Testis (tissue), 3 donors: ENCODE data around the gene WNT9B. TPM values are rescaled to one million over a fixed set of nuclear protein-coding genes. Genes with fewer than 3 reads are reported as not detected.

ENCODE experiments used
- DNase-seq: peaks from one replicate; pipeline ENCODE4 v3.0.0-alpha.2; 2019
- H3K27ac ChIP-seq, 2 donors: fragments of 200-600 bp; sonication (generic); one replicate each; pipeline ENCODE4 v1.5.1; 2019
- H3K27me3 ChIP-seq: fragments of 200-600 bp; sonication (generic); one replicate; pipeline ENCODE4 v1.5.1; 2019
- H3K36me3 ChIP-seq: fragments of 200-600 bp; sonication (generic); one replicate; pipeline ENCODE4 v1.5.1; 2017; ENCODE audit warnings: low read depth; ENCODE audit errors: missing control alignments
- H3K4me1 ChIP-seq: fragments of 200-600 bp; sonication (generic); one replicate; pipeline ENCODE4 v1.5.1; 2019
- H3K4me3 ChIP-seq, 2 donors: fragments of 200-600 bp; sonication (generic); one replicate each; pipeline ENCODE4 v1.5.1; 2017 to 2019
- H3K9me3 ChIP-seq: fragments of 200-600 bp; sonication (generic); one replicate; pipeline ENCODE4 v1.5.1; 2017
- CTCF ChIP-seq, 3 experiments: fragments of 450-650 bp in 2 of 3; fragments of 200-600 bp in 1 of 3; sonication (generic) in 1 of 3; IDR thresholded peaks; one replicate each; pipeline ENCODE4 v1.5.1; 2016 to 2019; ENCODE audit warnings: antibody characterized with exemption in 3 of 3, mild to moderate bottlenecking in 2 of 3, moderate library complexity in 1 of 3
- POLR2A ChIP-seq: fragments of 450-650 bp; IDR thresholded peaks from one replicate; pipeline ENCODE4 v1.6.1; 2017; ENCODE audit warnings: antibody characterized with exemption, mild to moderate bottlenecking, moderate library complexity
- WGBS, 2 donors: methylation state at CpG; one replicate each; pipeline ENCODE4 v1.1.5; 2018; 5-methylcytosine and 5-hydroxymethylcytosine counted together
- intact Hi-C: fragments of 100-400 bp; cut with DNase I; formaldehyde crosslinking; loops from one replicate; pipeline ENCODE4 v1.15.1; 2023; ENCODE audit warnings: low total_unique reads
- polyA plus RNA-seq: library from polyadenylated mRNA; stranded (reverse); fragments of 350-450 nt; fragmentation: Illumina TruSeq; extraction: RNeasy Lipid Tissue Mini Kit (QIAGEN cat#74804); gene quantifications from one replicate; pipeline ENCODE4 v1.2.3, GENCODE V29; 2014; ENCODE audit warnings: low read depth, low replicate concordance; ENCODE audit not compliant: insufficient read depth
- total RNA-seq, 2 donors: library from RNA; depleted of rRNA; stranded (reverse); fragments of >200 nt; gene quantifications; one replicate each; pipeline ENCODE4 v1.2.3, GENCODE V29; 2016

Gene WNT9B
- total and polyA plus RNA-seq, 3 donors from 2014 or later, result 0.50 to 1.2 TPM; not detected in 1

GRCh38 chr17:46866325-46866724 lies 14.9 kb downstream of the WNT9B start:
- Histone ChIP-seq H3K4me3 (no peak overlapping the region), H3K27ac (no peak overlapping the region), H3K27me3 (no peaks in the 10 kb centered on the region), H3K9me3 (no peaks in the 10 kb centered on the region), H3K4me1 (no peaks in the 10 kb centered on the region), H3K36me3 (no peaks in the 10 kb centered on the region)
- no peak for DNase-seq
- 70 to 78% methylated on average over 8 of the region's 8 CpGs for WGBS, 2 donors
- intact Hi-C loops, result no loop called here
- no peak for TF ChIP-seq POLR2A
- no peak for TF ChIP-seq CTCF (IDR thresholded peaks at IDR 0.05)

- no peaks in the 10 kb centered on the region for H3K36me3 ChIP-seq
- H3K4me3 ChIP-seq, result no peak overlapping the region
- intact Hi-C loops, result no loop called here
- no peaks in the 10 kb centered on the region for H3K27me3 ChIP-seq
- no peak for TF ChIP-seq CTCF (IDR thresholded peaks at IDR 0.05)
- TF ChIP-seq POLR2A, result no peak
- no peaks in the 10 kb centered on the region for H3K9me3 ChIP-seq
- H3K4me1 ChIP-seq, result no peaks in the 10 kb centered on the region
- H3K27ac ChIP-seq, result no peak overlapping the region
- no peak for DNase-seq
Observed at GRCh38 chr17:46866747-46867146, 15.4 kb downstream of the WNT9B start.

- Histone ChIP-seq H3K4me3 (no peak overlapping the region), H3K27me3 (no peaks in the 10 kb centered on the region), H3K36me3 (no peaks in the 10 kb centered on the region), H3K27ac (no peak overlapping the region), H3K9me3 (no peaks in the 10 kb centered on the region), H3K4me1 (no peaks in the 10 kb centered on the region)
- no peak for DNase-seq
- intact Hi-C loops, result no loop called here
- 79 to 86% methylated on average over 6 of the region's 6 CpGs for WGBS, 2 donors
- no peak for TF ChIP-seq CTCF (IDR thresholded peaks at IDR 0.05)
- no peak for TF ChIP-seq POLR2A
Observed at GRCh38 chr17:46868689-46869187, 17.4 kb downstream of the WNT9B start.

- TF ChIP-seq POLR2A (no peak), CTCF (IDR thresholded peaks at IDR 0.05) (no peak)
- 80 to 85% methylated on average over 7 of the region's 7 CpGs for WGBS, 2 donors
- intact Hi-C loops, result no loop called here
Observed at GRCh38 chr17:46869296-46869695, 17.9 kb downstream of the WNT9B start.

GRCh38 chr17:46869975-46870803 lies 18.8 kb downstream of the WNT9B start:
- Histone ChIP-seq H3K27ac (no peak overlapping the region), H3K27me3 (no peaks in the 10 kb centered on the region), H3K4me1 (no peaks in the 10 kb centered on the region), H3K4me3 (no peak overlapping the region), H3K36me3 (no peaks in the 10 kb centered on the region), H3K9me3 (no peaks in the 10 kb centered on the region)
- DNase-seq, result no peak
- WGBS, 2 donors, result 85 to 92% methylated on average over 5 to 9 of the region's 9 CpGs
- intact Hi-C loops, result no loop called here
- TF ChIP-seq POLR2A (no peak), CTCF (IDR thresholded peaks at IDR 0.05) (no peak)

More at GRCh38 chr17:46869296-46869695, 17.9 kb downstream of the WNT9B start:
- Histone ChIP-seq H3K36me3 (no peaks in the 10 kb centered on the region), H3K27me3 (no peaks in the 10 kb centered on the region), H3K27ac (no peak overlapping the region), H3K4me3 (no peak overlapping the region), H3K4me1 (no peaks in the 10 kb centered on the region), H3K9me3 (no peaks in the 10 kb centered on the region)
- no peak for DNase-seq
